Activated T-cell treated with anti-CD3 and anti-CD28 coated beads for 4 hours (primary cell): ENCODE measurements around the gene FBXO10.

Experiments
- DNase-seq: peaks from one replicate; pipeline ENCODE4 v3.0.0-alpha.2; 2020

FBXO10 gene

DNA sequence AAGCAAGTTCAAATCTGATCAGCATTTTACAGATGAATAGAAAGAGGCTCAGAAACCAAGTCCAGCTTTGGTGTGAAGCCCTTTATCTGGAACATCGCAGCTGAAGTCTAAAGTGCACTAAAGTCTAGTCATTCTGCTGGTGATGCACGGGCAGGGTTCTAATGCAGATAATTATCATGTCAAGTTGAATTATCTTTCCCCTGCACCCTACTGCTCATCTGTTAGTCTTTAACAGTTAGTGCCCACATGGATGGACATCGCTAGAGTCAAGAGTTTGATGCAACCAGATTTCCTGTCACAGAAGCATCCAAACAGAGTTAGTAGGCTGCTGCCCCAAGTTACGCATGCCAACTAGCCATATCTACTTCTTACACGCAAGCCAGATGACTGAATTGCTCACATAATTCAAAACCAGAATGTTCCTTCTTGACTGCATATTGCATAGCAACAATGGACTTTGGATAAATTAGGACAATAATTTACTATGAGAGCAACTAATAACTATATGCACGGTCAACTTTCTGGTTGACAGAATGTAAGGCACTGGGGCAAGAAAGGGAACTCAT, 17.8 kb upstream of the FBXO10 start:
- no peak for DNase-seq

DNA sequence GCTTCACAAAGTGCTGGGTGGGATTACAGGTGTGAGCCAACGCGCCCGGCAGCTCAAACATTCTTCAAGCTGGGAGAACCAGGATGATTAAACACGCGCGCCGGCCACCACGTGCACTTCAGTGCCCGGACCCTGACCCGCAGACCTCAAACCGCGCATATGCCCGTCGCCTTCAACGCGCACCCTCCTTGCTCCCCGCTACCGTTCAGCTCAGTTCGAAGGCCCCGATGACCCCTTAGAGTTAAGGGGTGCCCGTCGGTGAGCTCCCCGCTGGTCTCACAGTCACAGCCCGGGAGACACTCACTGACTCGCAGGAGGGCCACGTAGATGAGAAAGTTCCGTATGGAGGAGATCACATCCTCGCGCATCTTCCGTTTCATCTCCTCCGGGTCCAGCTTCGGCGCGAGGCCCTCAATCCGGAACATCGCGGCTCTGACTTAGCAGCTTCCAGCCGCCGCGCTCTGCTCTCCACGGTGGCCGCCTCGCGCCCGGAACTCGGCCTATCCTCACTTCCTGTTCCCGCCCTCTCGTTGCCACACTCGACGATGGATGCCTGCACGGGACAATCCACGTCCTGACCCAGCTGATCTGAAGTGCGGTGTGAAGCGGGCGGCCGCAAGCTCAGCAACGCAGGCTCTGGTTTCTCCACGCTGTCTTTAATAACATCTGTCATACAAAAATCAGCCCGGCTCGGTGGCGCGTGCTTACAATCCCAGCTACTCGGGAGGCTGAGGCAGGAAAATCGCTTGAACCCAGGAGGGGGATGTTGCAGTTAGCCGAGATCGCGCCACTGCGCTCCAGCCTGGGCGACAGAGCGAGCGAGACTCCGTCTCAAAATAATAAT, 16.1 kb upstream of the FBXO10 start, which contains the start of gene TOMM5:
TSS of gene TOMM5 (minus strand) at position 490 of the 844 bp plus-strand sequence. CDS start at position 425, 65 bp downstream.
- peak; percentile 85 for DNase-seq

DNA sequence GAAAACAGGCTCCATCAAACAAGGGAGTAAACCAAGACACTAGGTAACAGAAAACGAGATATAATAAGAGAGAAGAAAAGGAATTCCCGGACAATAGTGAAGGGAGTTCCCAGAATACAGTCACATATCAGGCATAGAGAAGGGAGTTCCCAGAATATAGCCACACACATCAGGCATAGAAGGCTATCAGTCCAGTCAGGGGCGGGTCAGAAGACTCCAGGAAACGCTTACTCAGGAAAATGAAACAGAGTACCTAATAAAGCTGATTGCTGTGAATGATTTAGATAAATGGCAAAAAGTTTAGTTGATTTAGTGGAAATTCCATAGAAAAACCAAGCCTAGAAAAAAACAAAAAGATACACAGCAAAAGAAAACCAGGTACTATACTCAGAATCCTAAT, 11.3 kb upstream of the FBXO10 start:
- DNase-seq: no peak

DNA sequence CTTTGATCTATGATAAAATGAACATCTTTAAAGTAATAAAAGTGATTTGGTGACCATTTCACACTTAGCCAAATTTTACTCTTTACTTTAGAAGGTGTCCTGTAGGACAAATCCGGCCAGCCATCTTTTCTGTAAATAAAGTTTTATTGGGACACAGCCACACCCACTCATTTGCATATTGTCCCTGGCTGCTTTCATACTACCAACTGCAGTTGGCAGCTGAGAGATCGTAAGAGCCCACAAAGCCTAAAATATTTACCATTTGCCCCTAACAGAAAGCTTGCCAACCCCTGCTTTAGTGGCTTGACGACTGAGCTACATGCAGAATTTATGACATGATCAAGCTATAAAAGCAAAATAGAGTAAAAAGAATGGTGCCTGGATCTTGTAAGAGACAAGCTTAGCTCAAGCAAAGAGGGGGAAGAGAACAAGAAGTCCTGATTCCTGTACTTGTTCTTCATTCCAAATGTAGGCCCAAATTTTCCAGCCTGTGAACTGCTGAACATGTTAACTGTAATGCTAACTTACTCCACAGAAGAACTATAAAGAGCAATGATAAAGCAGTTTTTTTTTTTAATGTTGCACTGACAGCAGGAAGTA, 7.4 kb upstream of the FBXO10 start:
- DNase-seq: no peak

DNA sequence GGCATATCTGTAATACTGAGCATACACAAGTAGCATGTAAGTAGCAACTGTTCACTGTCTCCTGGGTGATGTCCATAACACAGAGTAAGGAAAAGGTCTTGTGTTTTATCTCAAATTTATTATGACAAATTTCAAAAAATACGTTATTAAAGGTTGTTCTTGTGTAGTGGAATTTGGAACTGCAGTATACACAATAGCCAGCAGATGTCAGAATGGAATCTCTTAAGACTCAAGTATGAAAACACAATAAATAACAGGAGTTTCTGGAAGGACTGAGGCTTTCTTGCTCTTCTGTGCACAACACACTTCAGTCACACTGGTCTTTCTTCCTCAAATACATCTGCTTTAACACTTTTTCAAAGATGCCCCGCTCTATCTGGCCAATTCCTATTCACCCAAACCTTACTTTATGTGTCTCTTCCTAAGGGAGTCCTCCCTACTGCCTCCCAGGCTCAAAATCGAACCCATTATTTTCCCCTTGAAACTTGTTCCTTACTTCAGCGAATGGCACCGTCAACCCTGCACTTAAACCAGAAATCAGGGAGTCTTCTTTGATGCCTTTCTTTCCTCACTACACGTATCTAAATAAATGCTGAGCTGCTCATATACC, 6.5 kb upstream of the FBXO10 start:
- DNase-seq: no peak

DNA sequence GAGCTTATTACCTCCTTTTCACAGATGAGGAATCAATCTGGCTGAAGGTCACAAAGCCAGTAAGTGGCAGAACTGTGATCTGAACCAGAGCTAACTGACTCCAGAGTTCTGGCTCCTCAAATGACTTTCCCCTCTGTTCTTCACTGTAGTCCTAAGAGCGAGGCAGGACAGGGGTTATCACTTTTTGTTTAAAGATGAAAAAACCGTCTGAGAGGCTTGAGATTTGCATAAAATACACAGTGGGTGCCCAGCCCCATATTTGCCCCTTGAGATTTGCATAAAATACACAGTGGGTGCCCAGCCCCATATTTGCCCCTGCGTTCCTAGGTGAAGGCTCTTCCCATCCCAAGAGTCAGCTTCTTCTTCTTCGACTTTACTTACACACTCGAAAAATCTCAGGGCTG, 667 bp downstream of the FBXO10 start:
- DNase-seq: no peak

DNA sequence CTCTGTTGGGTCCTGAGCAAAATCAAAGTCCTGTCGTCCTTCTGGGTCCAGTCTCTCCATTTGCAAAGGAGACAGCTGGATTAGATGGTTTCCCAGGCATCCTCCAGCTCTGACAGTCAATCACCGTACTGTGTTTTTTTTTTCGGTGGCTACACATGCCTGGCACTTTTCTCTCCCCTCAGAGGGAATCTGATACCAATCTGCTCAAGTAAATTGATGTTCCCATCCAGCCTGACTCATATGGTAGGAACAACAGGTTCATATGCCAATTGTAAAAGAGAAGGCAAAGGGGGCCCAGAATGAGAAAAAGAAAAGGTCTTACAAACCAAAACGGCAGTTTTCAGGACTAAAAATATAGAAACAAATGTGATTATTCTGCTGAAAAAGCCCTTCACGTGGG, 1.2 kb downstream of the FBXO10 start:
- DNase-seq: no peak

DNA sequence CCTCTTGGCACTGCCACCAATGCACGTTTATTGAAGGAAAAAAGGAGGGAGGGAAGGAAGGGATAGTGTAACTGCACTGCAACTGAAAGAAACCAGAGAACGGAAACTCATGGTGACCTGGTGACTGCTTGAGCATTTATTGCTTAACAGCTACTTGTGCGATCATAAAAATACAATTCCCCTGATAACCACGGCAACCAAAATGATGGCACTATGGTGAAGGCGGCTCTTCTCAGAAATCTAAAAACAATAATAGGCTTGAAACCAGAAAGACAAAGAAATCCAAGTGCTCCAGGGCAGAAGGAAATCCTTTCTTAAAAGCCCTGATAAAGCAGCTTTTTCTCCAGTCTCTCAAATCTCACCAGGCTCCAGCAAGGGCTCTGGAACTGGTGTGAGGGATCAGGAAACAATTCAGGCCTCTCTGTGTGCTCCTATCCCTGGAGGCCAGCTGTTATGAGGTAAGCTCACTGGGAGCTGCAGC, 1.9 kb downstream of the FBXO10 start:
- DNase-seq: no peak

DNA sequence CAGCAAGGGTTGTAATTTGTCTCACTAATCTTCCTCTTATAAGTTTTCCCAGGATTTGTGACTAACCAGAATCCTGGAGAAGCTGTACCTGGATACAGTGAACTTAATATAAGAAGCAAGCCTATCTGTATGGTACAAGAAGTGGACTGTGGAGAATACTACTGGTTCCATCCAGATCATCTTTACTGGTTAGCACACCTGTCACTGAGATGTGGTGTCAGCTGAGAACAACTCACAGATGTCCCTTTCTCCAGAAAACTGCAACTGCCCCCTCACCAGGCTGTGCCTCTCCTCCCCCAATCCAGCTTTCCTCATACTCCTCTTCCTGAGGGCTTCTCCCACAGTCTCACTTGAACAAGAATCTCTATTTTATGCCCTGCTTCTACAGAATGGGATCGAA, 4.9 kb downstream of the FBXO10 start:
- DNase-seq: no peak

DNA sequence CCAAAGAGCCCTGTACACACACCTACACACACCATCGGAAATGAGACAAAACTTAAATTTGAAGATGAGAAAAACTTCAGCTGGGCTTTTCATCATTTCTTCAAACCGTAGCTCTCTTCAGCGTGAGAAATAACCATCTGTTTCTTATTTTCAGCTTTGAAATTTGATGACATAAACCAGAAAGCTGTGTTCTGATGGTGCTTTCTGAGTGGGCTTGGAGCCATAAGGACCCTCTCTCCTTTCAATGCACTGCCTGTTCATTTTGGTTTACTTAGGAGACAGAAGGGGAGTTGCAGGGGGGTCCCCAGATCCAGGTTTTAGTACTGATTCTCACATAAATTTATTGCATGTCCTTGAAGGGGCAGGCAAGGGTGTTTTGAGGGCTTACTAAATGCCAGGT, 9.5 kb downstream of the FBXO10 start:
- no peak for DNase-seq

DNA sequence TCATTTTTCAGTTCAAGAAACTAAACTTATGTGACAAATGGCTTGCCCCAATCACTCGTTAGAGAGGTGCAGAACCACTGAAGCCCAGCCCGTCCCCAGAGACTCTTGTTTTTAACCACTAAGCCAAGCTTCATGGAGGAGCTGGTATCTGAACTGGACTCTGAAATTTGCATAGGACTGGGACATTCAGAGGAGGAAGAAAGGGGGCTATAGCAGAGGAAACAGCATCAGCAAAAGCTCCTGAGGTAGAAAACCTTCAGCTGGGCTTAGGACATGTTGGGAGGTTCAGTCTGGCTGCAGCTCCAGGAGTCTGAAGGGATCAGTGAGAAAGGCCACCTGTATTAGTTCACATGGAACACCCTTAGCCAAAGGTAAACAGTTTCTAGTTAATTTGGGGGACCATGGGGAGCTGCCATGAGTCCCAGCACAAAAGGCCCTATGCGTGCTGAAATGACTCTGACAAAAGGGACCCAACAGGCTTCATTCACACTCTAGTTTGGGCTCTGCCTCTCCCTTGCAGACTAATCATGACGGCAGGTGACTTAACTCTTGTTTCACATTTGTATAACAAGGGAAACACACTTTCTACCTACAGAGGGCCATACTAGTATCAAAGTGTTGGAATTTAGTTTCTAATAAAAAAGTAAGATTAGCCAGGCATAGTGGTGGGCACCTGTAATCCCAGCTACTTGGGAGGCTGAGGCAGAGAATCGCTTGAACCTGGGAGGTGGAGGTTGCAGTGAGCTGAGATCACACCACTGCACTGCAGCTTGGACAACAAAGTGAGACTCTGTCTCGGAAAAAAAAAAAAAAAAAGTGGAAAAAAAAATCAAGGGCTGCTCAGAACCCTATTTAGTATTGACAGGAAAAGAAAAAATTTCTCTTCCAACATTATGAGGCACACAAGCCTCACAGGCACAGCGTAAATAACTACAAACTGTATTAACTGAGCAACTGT, 10.2 kb downstream of the FBXO10 start:
- no peak for DNase-seq

DNA sequence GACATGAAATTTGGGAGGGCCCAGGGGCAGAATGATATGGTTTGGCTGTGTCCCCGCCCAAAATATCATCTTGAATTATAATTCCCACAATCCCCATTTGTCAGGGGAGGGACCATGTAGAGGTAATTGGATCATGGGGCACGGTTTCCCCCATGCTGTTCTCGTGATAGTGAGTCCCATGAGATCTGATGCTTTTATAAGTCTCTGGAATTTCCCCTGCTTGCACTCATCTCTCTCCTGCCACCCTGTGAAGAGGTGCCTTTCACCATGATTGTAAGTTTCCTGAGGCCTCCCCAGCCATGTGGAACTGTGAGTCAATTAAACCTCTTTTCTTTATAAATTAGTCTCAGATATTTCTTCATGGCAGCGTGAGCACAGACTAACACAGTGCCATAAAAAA, 11.3 kb downstream of the FBXO10 start:
- DNase-seq: no peak

DNA sequence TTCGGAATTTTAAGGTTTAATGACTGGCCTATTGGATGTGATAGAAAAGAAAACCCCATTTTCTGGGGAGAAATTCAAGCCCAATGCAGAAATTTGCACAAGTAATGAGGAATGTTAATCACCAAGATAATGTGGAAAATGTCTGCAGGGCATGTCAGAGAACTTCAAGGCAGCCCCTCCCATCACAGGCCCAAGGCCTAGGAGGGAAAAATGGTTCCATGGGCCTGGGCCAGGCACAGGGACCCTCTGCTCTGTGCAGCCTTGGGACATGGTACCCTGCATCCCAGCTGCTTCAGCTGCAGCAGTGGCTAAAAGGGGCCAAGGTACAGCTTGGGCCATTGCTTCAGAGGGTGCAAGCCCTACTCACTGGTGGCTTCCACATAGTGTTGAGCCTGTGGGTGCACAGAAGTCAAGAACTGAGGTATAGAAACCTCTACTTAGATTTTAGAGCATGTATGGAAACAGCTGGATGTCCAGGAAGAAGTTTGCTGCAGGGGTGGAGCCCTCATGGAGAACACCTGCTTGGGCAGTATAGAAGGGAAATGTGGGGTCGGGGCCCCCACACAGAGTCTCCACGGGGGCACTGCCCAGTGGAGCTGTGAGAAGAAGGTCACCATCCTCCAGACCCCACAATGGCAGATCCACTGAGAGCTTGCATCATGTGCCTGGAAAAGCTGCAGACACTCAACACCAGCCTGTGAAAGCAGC, 12.2 kb downstream of the FBXO10 start:
- DNase-seq: no peak

DNA sequence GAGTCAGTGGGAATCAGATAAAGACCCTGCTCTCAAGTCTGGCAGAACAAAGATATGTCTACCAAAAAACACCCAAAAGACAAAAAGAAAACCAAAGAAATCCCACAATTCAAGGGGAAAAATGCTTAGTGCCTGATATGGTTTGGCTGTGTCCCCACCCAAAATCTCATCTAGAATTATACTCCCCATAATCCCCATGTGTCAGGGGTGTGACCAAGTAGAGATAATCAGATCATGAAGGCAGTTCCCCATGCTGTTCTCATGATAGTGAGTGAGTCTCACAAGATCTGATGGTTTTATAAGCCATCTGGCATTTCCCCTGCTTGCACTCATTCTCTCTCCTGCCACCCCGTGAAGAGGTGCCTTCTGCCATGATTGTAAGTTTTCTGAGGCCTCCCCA, 13.4 kb downstream of the FBXO10 start:
- no peak for DNase-seq

DNA sequence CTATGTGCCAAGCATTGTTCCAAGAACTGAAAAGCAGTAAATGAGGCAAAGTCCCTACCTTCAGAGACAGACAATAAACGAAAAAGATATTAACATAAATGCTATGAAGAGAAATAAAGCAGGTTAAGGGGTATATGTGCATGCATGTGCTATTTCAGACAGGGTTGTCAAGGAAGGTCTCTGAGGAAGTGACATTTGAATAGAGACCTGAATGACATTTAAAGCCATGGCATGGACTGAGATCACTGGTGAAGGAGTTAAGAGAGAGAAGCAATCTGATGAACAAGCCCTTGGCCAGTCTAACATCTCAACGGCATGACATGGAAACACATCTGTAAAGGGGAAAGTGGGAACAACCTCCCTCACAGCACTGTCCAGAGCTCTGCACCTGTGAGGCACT, 14.5 kb downstream of the FBXO10 start:
- DNase-seq: no peak

DNA sequence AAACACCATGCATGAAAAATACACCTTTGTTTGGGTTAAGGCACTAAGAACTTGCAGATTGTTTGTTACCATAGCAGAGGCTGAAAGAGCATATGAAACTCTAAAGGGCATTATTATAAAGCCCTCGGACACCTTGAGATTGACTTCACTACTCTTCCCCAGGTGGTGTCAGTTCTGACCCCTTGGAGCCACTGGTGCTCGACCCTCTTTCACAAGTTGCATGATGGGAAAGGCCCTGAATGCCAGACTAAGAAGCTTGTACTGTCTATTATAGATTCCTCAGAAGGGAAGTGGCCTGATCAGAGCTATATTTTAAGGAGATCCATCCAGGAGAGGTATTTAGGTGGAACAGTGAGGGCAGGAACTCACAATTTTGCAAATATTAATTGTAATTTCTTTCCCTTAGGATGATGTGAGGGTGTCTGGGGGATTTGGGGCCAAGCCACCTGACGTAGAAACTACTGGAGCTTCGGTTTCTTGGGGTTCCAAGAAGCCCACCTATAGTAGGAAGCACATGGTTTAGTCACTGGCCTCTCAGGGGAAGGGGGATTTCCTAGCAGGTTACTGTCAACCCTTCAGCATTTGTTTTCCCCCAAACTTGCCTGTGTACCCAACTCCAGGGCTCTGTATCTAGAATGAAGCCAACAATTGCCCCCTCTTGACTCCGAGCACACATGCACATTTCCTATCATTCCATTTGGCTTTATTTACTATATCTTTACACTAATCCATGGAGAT, 16.2 kb downstream of the FBXO10 start:
- DNase-seq: no peak

DNA sequence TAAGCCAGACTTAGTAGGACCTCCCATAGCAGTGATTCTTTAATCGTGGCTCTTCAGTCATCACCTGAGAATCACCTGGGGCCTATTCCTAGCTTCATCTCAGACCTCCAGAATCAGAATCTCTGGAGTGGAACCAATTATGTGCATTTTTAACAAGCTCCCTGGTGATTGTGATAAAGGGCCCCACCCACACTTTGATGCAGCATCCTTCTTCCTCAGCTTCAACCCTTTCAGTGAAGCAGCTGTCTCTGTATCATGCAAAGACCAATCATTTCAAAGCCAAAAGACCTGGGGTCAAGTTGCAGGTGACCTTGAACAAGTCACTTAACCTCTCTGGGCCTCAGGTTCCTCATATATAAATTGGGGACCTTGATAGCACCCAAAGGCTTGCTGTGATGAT, 17.1 kb downstream of the FBXO10 start:
- DNase-seq: no peak

DNA sequence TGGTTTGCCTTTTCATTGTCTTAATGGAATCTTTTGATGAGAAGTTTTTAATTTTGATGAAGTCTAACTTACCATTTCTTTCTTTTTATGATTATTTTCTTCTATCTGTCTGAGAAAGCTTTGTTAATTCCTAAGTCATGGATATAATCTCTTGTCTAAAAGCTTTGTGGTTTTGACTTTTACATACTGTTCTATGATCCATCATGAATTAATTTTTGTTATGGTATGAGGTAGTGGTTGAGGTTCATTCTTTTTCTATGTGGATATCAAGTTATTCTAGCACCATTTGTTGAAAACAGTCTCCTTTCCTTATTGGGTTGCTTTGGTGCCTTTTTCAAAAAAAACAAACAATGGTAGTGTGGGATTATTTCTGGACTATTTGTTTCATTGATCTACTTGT, 20.4 kb downstream of the FBXO10 start:
- DNase-seq: no peak

DNA sequence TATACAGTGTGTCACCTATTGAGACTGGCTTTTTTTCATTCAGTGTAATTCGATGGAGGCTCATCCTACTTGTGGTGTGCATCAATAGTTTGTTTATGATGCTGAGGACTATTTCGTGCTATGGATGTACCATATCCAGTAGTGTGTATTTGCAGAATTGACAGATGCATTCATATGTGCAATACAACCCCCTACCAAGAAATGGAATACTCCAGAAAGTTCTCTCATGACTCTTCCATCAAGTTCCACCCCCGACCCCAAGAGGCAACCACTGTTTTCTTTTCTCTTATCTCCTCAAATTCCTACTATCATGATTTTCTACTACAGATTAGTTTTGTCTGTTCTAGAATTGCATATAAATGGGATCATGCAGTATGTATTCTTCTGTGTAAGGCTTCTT, 21.9 kb downstream of the FBXO10 start:
- DNase-seq: no peak

DNA sequence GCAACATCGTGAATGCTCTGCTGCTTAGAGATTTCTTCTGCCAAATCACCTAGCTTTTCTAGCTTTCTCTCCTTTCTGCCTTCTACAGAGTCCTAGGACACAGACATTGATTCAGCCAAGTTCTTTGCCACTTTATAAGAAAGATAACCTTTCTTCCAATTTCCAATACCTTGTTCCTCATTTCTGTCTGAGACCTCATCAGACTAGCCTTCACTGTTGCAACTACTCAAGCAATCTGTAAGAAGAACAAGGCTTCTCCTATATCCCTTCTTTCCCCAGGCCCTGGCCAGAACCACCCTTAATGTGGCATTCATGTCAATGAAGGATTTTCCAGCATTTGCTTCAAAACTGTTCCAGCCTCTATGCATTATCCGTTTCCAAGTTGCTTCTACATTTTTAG, 24.3 kb downstream of the FBXO10 start:
- no peak for DNase-seq

DNA sequence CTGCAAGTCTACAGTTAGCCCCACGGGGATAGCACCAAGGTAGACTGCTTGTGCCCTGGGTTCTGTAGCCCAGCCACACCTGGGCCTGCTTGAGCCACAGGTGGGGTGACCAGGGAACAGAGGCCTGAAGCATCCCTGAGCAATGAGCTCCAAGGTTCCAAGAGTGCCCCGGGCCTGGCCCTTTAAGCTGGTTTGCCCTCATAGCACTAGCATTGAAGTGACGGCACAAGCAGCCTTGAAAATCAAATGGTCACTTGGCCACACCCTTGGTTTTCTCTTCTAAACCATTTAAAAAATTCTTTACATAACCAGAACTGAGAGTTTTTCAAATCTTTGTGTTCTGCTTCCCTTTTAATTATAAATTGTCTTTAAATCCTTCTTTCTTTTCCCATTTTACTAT, 24.7 kb downstream of the FBXO10 start:
- no peak for DNase-seq
